Esophagus muscularis mucosa (tissue), 4 donors: Measurements from ENCODE around the gene ABR. TPM values are rescaled to one million over a fixed set of nuclear protein-coding genes. Genes with fewer than 3 reads are reported as not detected.
"Not testable (repeated sequence)": the region's sequence is repeated elsewhere in the genome, so short reads cannot be mapped to it uniquely, and the experiment has no call there.

Experiments used
- DNase-seq: peaks from one replicate; pipeline ENCODE4 v3.0.0-alpha.2; 2017; ENCODE audit errors: extremely low spot score
- H3K27ac ChIP-seq, 4 donors: fragments of 200-600 bp; sonication (generic); replicated peaks in 1 of 4; 1 replicate in 3 of 4; 2 replicates in 1 of 4; pipeline ENCODE4 v1.5.1; 2016 to 2019; ENCODE audit warnings: mild to moderate bottlenecking in 1 of 4
- H3K27me3 ChIP-seq, 4 donors: fragments of 200-600 bp; sonication (generic); one replicate each; pipeline versions ENCODE4 v1.5.1 to v1.6.0; 2016 to 2019
- H3K36me3 ChIP-seq, 4 donors: fragments of 200-600 bp; sonication (generic); one replicate each; pipeline ENCODE4 v1.5.1; 2016 to 2019
- H3K4me1 ChIP-seq, 4 donors: fragments of 200-600 bp; sonication (generic); one replicate each; pipeline ENCODE4 v1.5.1; 2016 to 2019
- H3K4me3 ChIP-seq, 4 donors: fragments of 200-600 bp; sonication (generic); 1 replicate in 2 of 4; 2 replicates in 2 of 4; pipeline ENCODE4 v1.5.1; 2016 to 2019; ENCODE audit warnings: mild to moderate bottlenecking in 4 of 4, moderate library complexity in 1 of 4
- H3K9me3 ChIP-seq, 4 donors: fragments of 200-600 bp; sonication (generic); 1 replicate in 3 of 4; 2 replicates in 1 of 4; pipeline ENCODE4 v1.5.1; 2016 to 2019
- CTCF ChIP-seq, 3 experiments: fragments of 200-600 bp in 2 of 3; fragments of 450-650 bp in 1 of 3; sonication (generic) in 2 of 3; IDR thresholded peaks; one replicate each; pipeline ENCODE4 v1.5.1; 2017 to 2019; ENCODE audit warnings: antibody characterized with exemption in 3 of 3, mild to moderate bottlenecking in 2 of 3, moderate library complexity in 1 of 3
- EP300 ChIP-seq: sonication (generic); formaldehyde crosslinking; IDR thresholded peaks from one replicate; pipeline ENCODE4 v1.6.1; 2017; ENCODE audit warnings: antibody characterized with exemption
- POLR2A ChIP-seq: fragments of 450-650 bp; IDR thresholded peaks from one replicate; pipeline ENCODE4 v1.6.1; 2017; ENCODE audit warnings: antibody characterized with exemption, moderate library complexity, mild to moderate bottlenecking, low read depth
- POLR2AphosphoS5 ChIP-seq, 2 donors: sonication (generic); formaldehyde crosslinking; IDR thresholded peaks; one replicate each; pipeline ENCODE4 v1.6.1; 2017; ENCODE audit warnings: antibody characterized with exemption in 2 of 2
- WGBS: methylation state at CpG from one replicate; pipeline ENCODE4 v1.1.5; 2018; 5-methylcytosine and 5-hydroxymethylcytosine counted together
- intact Hi-C: fragments of 100-400 bp; cut with DNase I; formaldehyde crosslinking; loops from one replicate; pipeline ENCODE4 v1.15.1; 2023
- total RNA-seq, 4 donors: library from RNA; depleted of rRNA; stranded (reverse); fragments of >200 nt; gene quantifications; one replicate each; pipeline versions ENCODE4 v1.1.0 to v1.2.1, GENCODE V29; 2016

ABR gene
- total RNA-seq, 4 donors from 2014 or later: 98.4 to 142 (median 114) TPM

GRCh38 chr17:977166-977565 is 202.6 kb downstream of the ABR start:
- no peaks in the 10 kb centered on the region for H3K36me3 ChIP-seq
- H3K9me3 ChIP-seq: no peaks in the 10 kb centered on the region
- no peak for DNase-seq
- WGBS: 71% methylated on average over 6 of the region's 6 CpGs
- H3K4me1 ChIP-seq: peaks cover 24 to 59% (median 55%) of the 10 kb centered on the region in 4 donors
- H3K4me3 ChIP-seq: peak overlapping the region in 3 of 4 donors; percentile 80 to 93 (median 82)
- H3K27ac ChIP-seq: peak overlapping the region; percentile 84 to 94 (median 90)
- no peak for TF ChIP-seq EP300
- no peak for TF ChIP-seq POLR2A
- no peak for TF ChIP-seq POLR2AphosphoS5 (IDR thresholded peaks at IDR 0.05)
- no peak for TF ChIP-seq CTCF (IDR thresholded peaks at IDR 0.05)
- H3K27me3 ChIP-seq: no peaks in the 10 kb centered on the region
- intact Hi-C loops: loop anchor here (5.0 kb wide), 1 partner anchor 95 kb away; no protein-coding TSS in a partner anchor

- no peak overlapping the region for H3K4me3 ChIP-seq
- H3K27ac ChIP-seq: peak overlapping the region; percentile 84 to 94 (median 90)
- no peaks in the 10 kb centered on the region for H3K9me3 ChIP-seq
- DNase-seq: no peak
- H3K27me3 ChIP-seq: no peaks in the 10 kb centered on the region
- WGBS: 63% methylated on average over 6 of the region's 6 CpGs
- intact Hi-C loops: loop anchor here (5.0 kb wide), 1 partner anchor 94 kb away; no protein-coding TSS in a partner anchor
- no peak for TF ChIP-seq CTCF (IDR thresholded peaks at IDR 0.05)
- no peak for TF ChIP-seq POLR2A
- TF ChIP-seq POLR2AphosphoS5 (IDR thresholded peaks at IDR 0.05): no peak
- TF ChIP-seq EP300: no peak
- no peaks in the 10 kb centered on the region for H3K36me3 ChIP-seq
- peaks cover 24 to 58% (median 55%) of the 10 kb centered on the region in 4 donors for H3K4me1 ChIP-seq
Observed at GRCh38 chr17:976312-976711, 203.5 kb downstream of the ABR start.

GRCh38 chr17:975371-975915 is 204.3 kb downstream of the ABR start:
- intact Hi-C loops: loop anchor here (5.0 kb wide), 1 partner anchor 93 kb away; no protein-coding TSS in a partner anchor
- Histone ChIP-seq H3K4me3 (no peak overlapping the region), H3K4me1 (peaks cover 23 to 55% (median 51%) of the 10 kb centered on the region in 4 donors), H3K27ac (peak overlapping the region in 3 of 4 donors; percentile 23 to 94 (median 91)), H3K36me3 (no peaks in the 10 kb centered on the region), H3K27me3 (no peaks in the 10 kb centered on the region), H3K9me3 (no peaks in the 10 kb centered on the region)
- DNase-seq: no peak
- WGBS: 46% methylated on average over 5 of the region's 5 CpGs
- TF ChIP-seq EP300 (no peak), POLR2AphosphoS5 (IDR thresholded peaks at IDR 0.05) (peak in 1 of 2 donors; percentile 6), CTCF (IDR thresholded peaks at IDR 0.05) (no peak), POLR2A (no peak)

GRCh38 chr17:974778-975177 is 205.0 kb downstream of the ABR start:
- intact Hi-C loops: loop anchor here (5.0 kb wide), 1 partner anchor 92 kb away; no protein-coding TSS in a partner anchor
- not testable (repeated sequence) for H3K9me3 ChIP-seq, H3K27me3 ChIP-seq, DNase-seq, H3K36me3 ChIP-seq, H3K4me3 ChIP-seq
- 69% methylated on average over 2 of the region's 2 CpGs for WGBS
- peaks cover 17 to 55% (median 51%) of the 10 kb centered on the region in 4 donors for H3K4me1 ChIP-seq
- H3K27ac ChIP-seq: peak overlapping the region in 2 of 4 donors; percentile 91 to 94

- Histone ChIP-seq H3K4me3 (no peak overlapping the region), H3K36me3 (no peaks in the 10 kb centered on the region), H3K27me3 (no peaks in the 10 kb centered on the region), H3K4me1 (peaks cover 16 to 61% (median 57%) of the 10 kb centered on the region in 4 donors), H3K27ac (no peak overlapping the region), H3K9me3 (no peaks in the 10 kb centered on the region)
- intact Hi-C loops: no loop called here
- no peak for TF ChIP-seq EP300
- no peak for TF ChIP-seq POLR2AphosphoS5 (IDR thresholded peaks at IDR 0.05)
- TF ChIP-seq POLR2A: no peak
- no peak for TF ChIP-seq CTCF (IDR thresholded peaks at IDR 0.05)
- WGBS: 86% methylated on average over 9 of the region's 12 CpGs
- no peak for DNase-seq
Observed at GRCh38 chr17:973053-973452, 206.7 kb downstream of the ABR start.

GRCh38 chr17:971861-972260 is 207.9 kb downstream of the ABR start:
- 95% methylated on average over 14 of the region's 14 CpGs for WGBS
- H3K9me3 ChIP-seq, H3K4me3 ChIP-seq, H3K27ac ChIP-seq, DNase-seq, intact Hi-C loops, H3K27me3 ChIP-seq, H3K36me3 ChIP-seq: not testable (repeated sequence)
- H3K4me1 ChIP-seq: peaks cover 6 to 49% (median 47%) of the 10 kb centered on the region in 4 donors
